RPMI8226 (cell line): ENCODE results near the gene UBE2Z.
"Not testable (repeated sequence)": the region's sequence is repeated elsewhere in the genome, so short reads cannot be mapped to it uniquely, and the experiment has no call there.

Source experiments
- DNase-seq: peaks from one replicate; pipeline ENCODE4 v3.0.0-alpha.2; 2015

Gene UBE2Z

DNA sequence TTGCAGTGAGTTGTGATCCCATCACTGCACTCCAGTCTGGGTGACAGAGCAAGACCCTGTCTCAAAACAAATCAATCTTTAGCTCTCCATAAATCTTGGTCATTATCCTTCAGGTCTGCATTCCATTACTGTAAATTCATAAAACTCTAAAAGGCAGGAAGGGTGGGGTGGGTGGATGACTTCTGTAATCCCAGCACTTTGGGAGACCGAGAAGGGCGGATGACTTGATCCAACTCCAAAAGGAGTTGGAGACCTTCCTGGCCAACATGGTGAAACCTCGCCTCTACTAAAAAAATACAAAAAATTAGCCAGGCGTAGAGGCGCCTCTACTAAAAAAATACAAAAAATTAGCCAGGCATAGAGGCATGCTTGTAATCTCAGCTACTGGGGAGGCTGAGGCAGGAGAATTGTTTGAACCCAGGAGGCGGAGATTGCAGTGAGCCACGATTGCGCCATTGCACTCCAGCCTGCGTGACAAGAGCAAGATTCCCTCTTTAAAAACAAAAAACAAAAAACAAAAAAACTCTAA lies 2.2 kb upstream of the UBE2Z start:
- DNase-seq: no peak

DNA sequence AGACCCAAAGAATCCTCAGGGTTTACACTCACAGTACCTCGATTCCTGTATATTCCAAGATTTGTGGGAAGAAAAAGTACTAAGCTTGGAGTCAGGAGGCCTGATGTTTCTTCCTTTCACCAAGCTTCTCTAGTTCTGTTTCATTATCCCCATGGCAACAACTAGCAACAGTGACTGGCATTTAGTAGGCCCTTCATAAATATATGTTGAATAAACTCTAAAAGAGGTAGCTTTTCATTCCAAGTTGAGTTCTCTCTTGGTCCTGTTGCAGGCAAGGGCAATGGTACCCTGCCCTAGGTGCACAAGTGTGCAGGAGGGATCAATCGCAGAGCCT lies 527 bp upstream of the UBE2Z start:
- no peak for DNase-seq

GRCh38 chr17:48908853-48909394 lies 717 bp downstream of the UBE2Z start:
- peak; percentile 71 for DNase-seq

DNA sequence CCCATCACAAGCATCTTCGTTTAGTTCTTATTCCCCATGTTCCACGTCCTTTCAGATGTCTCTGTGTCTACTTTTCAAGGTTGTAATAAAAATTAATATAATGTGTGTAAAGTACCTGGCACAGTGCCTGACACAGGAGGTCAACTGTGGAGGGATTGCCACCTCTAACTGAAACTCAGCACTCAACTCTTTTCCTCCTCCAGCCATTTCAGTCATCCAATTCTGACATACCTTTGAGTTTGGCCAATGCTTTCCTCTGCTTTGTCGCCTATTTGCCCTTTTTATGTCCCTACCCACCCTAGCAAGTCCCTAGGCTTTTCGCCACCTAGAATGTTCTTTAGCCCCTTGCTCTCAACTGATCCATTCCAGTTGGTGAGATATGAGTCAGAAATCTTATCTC lies 1.6 kb downstream of the UBE2Z start:
- no peak for DNase-seq

DNA sequence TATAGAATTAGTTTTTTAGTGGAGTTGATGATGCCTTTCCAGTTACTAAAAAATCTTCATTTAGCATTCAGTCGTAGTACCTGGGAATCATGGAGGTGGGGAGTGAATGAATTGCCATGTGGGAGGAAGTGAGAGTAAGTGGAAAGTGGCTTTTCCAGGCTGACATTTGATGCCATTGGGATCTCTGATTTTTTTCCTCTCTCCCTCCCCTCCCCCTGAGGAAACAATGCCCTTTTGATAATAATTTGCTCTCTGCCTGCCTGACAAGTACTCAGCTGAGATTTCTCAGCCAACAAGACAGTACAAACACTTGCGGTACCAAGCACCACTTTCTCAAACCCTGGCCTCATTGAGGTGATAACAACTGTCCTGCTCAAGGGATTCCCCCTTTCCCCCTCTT lies 2.2 kb downstream of the UBE2Z start:
- DNase-seq: no peak

- DNase-seq: no peak
Observed at GRCh38 chr17:48912476-48912875, 4.3 kb downstream of the UBE2Z start.

DNA sequence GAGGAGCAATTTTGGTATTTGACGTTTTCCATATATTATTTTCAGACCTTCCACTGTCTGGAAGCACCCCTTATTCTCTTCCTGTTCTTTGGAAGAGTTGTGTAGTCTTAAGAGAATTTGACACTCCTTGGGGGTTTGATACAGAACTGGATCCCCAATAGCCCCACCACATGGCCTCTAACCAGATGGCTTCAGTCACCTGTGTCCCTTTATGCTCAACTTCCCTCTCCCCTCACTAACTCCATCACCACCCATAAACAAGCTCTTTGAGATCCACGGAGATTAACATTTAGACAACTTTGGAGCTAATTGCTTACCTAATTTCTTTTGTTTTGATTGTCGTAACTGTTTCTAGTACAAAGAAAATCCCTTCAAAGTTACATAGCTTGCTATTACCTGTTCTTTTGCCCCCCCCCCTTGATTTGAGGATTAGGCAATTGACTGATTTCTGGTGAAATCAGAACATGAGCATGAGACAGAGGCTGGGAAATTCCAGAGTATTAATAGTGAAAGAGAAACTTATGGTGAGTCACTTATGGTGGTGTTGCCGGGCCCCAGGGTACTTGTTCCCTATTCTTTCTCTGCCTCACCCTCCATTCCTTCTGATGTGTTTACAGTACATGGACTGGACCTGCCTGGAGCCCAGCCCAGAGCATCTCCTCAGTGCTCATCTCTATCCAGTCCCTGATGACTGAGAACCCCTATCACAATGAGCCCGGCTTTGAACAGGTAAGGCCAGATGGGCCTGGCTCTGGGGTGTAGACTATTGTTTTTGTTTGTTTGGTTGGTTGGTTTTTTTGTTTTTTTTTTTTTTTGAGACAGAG lies 7.5 kb downstream of the UBE2Z start:
- no peak for DNase-seq

- no peak for DNase-seq
Observed at GRCh38 chr17:48925251-48925990, 17.2 kb downstream of the UBE2Z start.

DNA sequence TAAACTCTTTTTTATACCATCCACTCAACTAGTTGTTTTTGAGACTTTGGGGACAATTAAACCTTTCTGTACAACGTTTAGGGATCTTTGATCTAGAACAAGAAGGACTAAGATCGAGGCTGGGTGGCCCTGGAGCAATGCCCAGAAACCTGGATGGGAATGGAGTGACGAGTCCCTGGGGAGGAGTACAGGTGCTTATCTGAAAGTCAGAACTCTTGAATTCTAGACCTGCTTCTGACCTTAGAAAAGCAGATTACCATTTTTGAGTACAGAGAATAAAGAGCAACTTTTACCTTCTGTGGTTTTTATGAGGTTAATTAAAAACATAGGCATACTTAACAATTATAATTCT lies 17.8 kb downstream of the UBE2Z start:
- no peak for DNase-seq

DNA sequence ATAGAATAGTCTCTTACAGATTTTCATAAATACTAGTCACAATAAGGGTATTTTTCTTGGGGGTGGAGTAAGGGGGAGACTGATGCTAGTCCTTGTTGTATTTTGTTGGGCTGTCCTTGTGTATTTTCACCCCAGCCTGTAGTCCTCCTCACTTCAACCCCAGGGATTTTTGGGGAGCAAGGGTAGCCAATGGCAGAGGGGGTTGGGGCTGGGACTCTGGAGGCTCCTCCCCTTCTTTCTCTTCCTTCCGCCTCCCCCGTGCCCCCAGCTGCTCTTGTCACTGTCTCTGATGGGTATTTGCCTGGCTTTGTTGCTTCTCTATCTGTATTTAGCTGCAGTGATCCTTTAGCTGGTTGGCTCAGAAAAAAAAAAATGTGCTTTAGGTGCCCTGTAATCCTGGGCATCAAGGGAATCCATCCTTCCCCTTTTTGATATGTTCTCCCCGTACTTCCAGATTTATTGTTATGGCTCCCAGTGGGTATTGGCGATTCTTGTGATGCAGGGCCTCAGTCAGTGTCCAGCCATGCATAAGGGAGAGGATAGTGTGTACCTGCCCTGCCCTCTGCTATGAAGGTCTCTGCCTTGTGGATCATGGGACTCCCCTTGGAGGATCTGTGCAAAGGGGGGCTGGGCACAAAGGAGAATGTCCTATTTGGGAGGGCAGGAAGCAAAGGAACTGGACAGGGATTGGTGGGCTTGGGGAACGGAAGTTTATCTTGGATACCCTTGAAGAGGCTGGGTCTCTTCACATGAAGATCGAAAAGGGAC lies 20.0 kb downstream of the UBE2Z start:
- no peak for DNase-seq

DNA sequence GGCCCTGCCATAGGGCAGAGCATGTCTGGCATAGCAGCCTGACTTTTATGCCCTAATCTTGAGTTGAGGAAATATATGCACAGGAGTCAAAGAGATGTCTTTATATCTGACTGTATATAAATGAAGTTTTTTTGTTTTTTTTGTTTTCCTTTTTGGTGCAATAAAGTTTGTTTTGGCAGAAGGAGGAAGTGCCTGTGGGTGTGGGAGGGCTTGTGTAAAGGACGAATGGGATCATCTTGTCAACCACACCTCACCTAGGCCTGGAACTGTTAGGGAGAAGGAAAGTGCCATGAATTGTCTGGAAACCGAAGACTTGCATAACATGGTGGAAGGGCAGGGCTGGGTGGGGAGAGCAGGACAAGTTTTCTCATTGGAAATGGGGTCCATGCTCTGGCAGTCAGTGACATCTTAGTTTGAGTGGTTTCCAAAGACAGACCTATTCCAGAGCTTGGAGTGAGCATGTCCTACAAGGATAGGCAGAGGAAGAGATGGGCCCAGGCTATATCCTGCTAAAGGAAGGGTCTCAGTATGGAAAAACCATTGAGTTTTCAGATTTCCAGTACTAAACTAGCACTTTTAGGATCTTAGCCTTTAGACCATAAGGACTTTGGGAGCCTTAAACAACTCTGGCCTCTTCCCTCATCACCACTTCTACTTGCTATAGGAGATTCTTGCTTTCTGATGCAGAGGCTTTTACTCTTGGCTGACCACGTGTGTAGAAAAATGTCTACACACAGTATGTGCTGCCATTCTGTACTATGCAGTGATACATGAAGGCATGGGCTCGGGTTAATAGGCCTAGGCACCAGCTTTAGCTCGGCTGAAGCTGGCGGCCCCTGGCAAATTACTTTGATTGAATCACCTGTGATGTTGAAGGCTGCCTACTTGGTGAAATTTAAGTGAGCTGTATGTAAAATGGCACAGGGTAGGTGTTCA lies 20.9 kb downstream of the UBE2Z start:
- no peak for DNase-seq

- DNase-seq: no peak
Observed at GRCh38 chr17:48929812-48930165, 21.6 kb downstream of the UBE2Z start.

GRCh38 chr17:48930435-48930873 lies 22.2 kb downstream of the UBE2Z start:
- DNase-seq: no peak

DNA sequence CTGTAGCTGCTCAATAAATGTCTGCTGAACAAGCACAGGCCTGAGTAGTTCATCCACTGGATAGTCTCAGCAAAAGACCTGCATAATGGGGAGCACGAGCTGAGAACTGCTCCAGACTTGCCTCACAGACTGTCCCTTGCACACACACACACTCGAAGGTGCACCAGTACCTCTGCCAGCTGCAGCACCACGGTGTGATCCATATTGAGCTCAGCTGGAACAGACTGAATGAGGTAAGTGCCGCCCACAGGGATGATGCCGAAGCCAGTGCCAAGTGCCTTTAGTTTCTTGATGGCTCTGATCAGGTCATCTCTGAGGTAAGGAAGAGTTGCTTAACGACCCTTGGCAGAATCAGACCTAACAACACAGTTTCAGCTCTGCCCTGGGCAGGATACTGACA lies 24.8 kb downstream of the UBE2Z start:
- DNase-seq: no peak

DNA sequence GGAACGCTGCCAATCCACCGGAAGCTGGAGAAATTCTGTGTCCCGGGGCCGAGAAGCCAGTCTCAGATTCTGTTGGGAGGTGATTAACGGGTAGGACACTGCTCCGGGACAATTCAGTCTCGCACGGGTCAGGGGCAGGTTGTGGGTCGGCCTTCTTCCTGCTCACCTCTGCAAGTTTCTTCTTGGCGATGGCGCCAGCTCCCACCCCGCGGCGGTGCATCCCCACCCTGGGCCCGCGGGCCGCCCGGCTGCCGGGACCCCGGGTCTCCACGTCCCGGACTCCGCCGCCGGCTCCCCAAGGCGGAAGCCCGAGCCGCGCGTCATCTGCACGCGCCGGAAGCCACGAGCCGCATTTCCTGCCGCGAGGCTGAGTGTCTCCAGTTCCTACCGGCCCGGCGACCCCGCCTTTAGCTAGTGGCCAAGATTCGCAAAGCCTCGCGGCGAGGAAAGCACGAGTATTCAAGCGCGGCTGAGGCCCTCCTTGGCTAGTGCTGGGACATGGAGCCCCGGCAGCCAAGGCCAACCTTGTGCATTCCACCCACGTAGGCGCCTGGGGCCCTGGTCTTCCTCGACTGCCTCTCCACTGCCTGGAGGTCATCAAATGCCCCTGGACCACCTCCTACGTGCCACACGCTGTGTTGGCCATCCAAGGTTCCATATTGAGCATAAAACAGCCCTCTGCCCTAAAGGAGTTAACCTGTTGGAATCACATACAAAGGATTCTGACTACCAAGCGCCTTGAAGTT lies 36.5 kb downstream of the UBE2Z start, which contains the start of gene SNF8:
SNF8 (minus strand) TSS at position 328 of the 746 bp plus-strand sequence; CDS start at position 220, 108 bp downstream.
- peak; percentile 93 for DNase-seq

GRCh38 chr17:48945261-48945651 lies 37.0 kb downstream of the UBE2Z start:
- DNase-seq: not testable (repeated sequence)

GRCh38 chr17:48951572-48951971 lies 43.4 kb downstream of the UBE2Z start:
- DNase-seq: no peak

GRCh38 chr17:48952904-48953303 lies 44.7 kb downstream of the UBE2Z start:
- peak; percentile 17 for DNase-seq

- peak; percentile 29 for DNase-seq
Observed at GRCh38 chr17:48954300-48954755, 46.1 kb downstream of the UBE2Z start.

GRCh38 chr17:48960834-48961515 lies 52.8 kb downstream of the UBE2Z start:
- DNase-seq: peak; percentile 7
